Measurements from ENCODE around the gene RIBC2. TPM values are rescaled to one million over a fixed set of nuclear protein-coding genes. Genes with fewer than 3 reads are reported as not detected.

RIBC2 gene
- total and polyA plus RNA-seq, 2 donors from 2014 or later = 1.0 TPM; not detected in 1

DNA sequence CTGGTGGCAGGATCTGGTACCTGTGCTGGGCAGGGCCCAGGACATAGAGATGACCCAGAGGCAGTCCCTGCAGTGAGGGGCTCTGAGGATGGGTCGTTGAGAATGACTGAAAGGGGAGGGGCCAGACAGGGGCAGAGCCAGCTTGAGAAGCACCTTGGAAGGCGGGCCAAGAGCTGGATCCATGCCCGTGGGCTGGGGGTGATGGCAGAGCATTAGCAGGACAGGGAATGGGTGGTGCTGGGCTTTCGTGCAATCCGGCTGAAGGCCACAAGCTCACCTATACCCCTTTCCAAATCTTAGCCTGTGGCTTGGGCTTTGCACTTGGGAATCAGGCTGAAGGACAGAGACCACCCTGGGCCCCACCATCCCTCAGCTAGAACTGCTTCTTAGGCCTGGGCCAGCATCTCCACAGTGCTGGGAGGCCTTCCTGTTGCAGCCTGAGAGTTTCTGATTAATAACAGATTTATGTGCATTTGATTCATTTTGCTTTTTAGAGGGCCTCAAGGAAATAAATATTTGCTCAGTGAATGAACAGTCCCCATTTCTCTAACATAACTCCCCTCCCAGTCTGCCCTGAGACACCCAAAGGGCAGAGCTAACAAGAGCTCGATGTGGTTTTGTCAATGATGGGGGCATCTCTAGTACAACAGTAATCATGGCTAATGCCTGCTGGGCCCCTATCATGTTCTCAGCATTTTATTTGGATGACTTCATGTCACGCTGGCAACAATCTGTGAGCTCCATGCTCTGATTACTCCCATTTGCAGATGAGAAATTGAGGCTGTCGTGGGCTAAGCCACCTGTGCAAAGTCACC is 39.3 kb downstream of the RIBC2 start:
- Histone ChIP-seq H3K27ac (ENCODE audit: low read depth in 2 of 2, low read length in 2 of 2) (no peak overlapping the region), H3K4me3 (ENCODE audit: low read length in 3 of 3) (no peak overlapping the region), H3K4me1 (ENCODE audit: control insufficient read depth in 2 of 3, insufficient read depth in 2 of 3, low read depth in 1 of 3, low read length in 3 of 3) (peaks cover 0 to 2% (median 2%) of the 10 kb centered on the region in 3 donors), H3K36me3 (ENCODE audit: control insufficient read depth in 2 of 3, insufficient read depth in 3 of 3, low read length in 3 of 3) (no peaks in the 10 kb centered on the region), H3K9me3 (ENCODE audit: control insufficient read depth in 2 of 3, insufficient read depth in 1 of 3, low read length in 3 of 3) (no peaks in the 10 kb centered on the region), H3K9ac (ENCODE audit: low read length in 3 of 3) (no peak overlapping the region), H3K27me3 (ENCODE audit: control insufficient read depth, insufficient read depth, low read length) (no peaks in the 10 kb centered on the region)
- TF ChIP-seq, protein P1, sequence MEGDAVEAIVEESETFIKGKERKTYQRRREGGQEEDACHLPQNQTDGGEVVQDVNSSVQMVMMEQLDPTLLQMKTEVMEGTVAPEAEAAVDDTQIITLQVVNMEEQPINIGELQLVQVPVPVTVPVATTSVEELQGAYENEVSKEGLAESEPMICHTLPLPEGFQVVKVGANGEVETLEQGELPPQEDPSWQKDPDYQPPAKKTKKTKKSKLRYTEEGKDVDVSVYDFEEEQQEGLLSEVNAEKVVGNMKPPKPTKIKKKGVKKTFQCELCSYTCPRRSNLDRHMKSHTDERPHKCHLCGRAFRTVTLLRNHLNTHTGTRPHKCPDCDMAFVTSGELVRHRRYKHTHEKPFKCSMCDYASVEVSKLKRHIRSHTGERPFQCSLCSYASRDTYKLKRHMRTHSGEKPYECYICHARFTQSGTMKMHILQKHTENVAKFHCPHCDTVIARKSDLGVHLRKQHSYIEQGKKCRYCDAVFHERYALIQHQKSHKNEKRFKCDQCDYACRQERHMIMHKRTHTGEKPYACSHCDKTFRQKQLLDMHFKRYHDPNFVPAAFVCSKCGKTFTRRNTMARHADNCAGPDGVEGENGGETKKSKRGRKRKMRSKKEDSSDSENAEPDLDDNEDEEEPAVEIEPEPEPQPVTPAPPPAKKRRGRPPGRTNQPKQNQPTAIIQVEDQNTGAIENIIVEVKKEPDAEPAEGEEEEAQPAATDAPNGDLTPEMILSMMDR (IDR thresholded peaks at IDR 0.05; ENCODE audit: borderline replicate concordance, extremely low read depth, insufficient read depth) = no peak
- intact Hi-C loops (cut with DNase I) = no loop called here
- no peak for FAIRE-seq
- DNase-seq = no peak

DNA sequence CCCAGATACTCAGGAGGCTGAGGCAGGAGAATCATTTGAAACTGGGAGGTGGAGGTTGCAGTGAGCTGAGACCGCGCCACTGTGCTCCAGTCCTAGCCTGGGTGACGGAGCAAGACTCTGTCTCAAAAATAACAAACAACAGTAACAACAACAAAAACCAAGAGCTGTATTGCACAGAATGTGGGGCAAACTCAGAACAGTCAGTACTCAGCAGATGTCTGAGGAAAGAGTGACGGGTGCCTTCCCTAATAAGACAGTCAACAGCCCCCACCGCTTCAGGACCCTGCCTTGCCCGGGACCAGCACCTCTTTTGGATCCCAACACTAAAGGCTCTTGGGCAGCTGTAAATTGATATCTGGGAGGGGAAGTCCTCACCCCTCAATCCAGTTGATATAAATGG is 40.3 kb downstream of the RIBC2 start:
- no peak for FAIRE-seq
- H3K4me1 ChIP-seq (ENCODE audit: control insufficient read depth in 2 of 3, insufficient read depth in 2 of 3, low read depth in 1 of 3, low read length in 3 of 3) = peaks cover 0 to 2% (median 2%) of the 10 kb centered on the region in 3 donors
- intact Hi-C loops (cut with DNase I) = no loop called here
- no peaks in the 10 kb centered on the region for H3K27me3 ChIP-seq (ENCODE audit: control insufficient read depth, insufficient read depth, low read length)
- H3K9me3 ChIP-seq (ENCODE audit: control insufficient read depth in 2 of 3, insufficient read depth in 1 of 3, low read length in 3 of 3) = no peaks in the 10 kb centered on the region
- no peak overlapping the region for H3K9ac ChIP-seq (ENCODE audit: low read length in 3 of 3)
- no peak overlapping the region for H3K27ac ChIP-seq (ENCODE audit: low read depth in 2 of 2, low read length in 2 of 2)
- H3K4me3 ChIP-seq (ENCODE audit: low read length in 3 of 3) = no peak overlapping the region
- TF ChIP-seq, protein P1 (IDR thresholded peaks at IDR 0.05; ENCODE audit: borderline replicate concordance, extremely low read depth, insufficient read depth) = no peak
- H3K36me3 ChIP-seq (ENCODE audit: control insufficient read depth in 2 of 3, insufficient read depth in 3 of 3, low read length in 3 of 3) = no peaks in the 10 kb centered on the region
- no peak for DNase-seq

DNA sequence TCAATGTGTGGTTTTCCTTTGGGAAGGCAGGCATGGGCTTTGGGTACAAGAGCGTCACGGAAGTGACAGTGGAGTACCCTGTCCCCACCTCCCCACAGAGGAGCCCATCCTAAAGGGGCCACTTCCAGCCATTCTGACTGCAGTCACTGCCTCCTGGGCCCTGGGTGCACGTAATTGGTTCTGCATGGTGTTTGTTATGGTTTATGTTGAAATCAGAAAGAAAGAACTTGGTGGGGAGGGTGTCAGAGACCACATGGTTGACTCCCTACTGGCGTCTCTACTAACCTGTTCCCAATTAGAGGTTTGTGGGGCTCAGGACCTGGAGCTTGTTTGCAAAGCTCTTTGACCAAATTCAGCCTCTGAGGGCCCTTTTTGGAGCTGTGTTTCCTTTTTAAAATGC is 40.8 kb downstream of the RIBC2 start:
- no peaks in the 10 kb centered on the region for H3K27me3 ChIP-seq (ENCODE audit: control insufficient read depth, insufficient read depth, low read length)
- no peak overlapping the region for H3K27ac ChIP-seq (ENCODE audit: low read depth in 2 of 2, low read length in 2 of 2)
- intact Hi-C loops (cut with DNase I) = no loop called here
- H3K36me3 ChIP-seq (ENCODE audit: control insufficient read depth in 2 of 3, insufficient read depth in 3 of 3, low read length in 3 of 3) = no peaks in the 10 kb centered on the region
- peaks cover 0 to 2% (median 2%) of the 10 kb centered on the region in 3 donors for H3K4me1 ChIP-seq (ENCODE audit: control insufficient read depth in 2 of 3, insufficient read depth in 2 of 3, low read depth in 1 of 3, low read length in 3 of 3)
- no peak overlapping the region for H3K4me3 ChIP-seq (ENCODE audit: low read length in 3 of 3)
- no peaks in the 10 kb centered on the region for H3K9me3 ChIP-seq (ENCODE audit: control insufficient read depth in 2 of 3, insufficient read depth in 1 of 3, low read length in 3 of 3)
- TF ChIP-seq, protein P1 (IDR thresholded peaks at IDR 0.05; ENCODE audit: borderline replicate concordance, extremely low read depth, insufficient read depth) = no peak
- H3K9ac ChIP-seq (ENCODE audit: low read length in 3 of 3) = no peak overlapping the region
- FAIRE-seq = no peak
- no peak for DNase-seq

Data from kidney (tissue), 14 donors.